ENCODE data around the gene APLF.

APLF gene

GRCh38 chr2:68467077-68467960 is at the start of gene APLF, which contains the start of gene FBXO48:
APLF (plus strand) TSS chr2:68467585; CDS start chr2:68467732, 147 bp downstream.
FBXO48 (minus strand) TSS chr2:68467294; CDS start chr2:68465145, 2,149 bp downstream.
- peak; percentile 97 to 98 for DNase-seq

- DNase-seq = no peak
These were observed 49.5 kb upstream of the APLF start for GRCh38 chr2:68417926-68418325.

- DNase-seq = no peak
These were observed 49.0 kb upstream of the APLF start for GRCh38 chr2:68418419-68418818.

- DNase-seq = no peak
These were observed 48.5 kb upstream of the APLF start for GRCh38 chr2:68418855-68419254.

GRCh38 chr2:68420254-68420910 is 47.0 kb upstream of the APLF start:
- no peak for DNase-seq

- DNase-seq = no peak
These were observed 43.3 kb upstream of the APLF start for GRCh38 chr2:68423966-68424650.

- DNase-seq = no peak
These were observed 41.9 kb upstream of the APLF start for GRCh38 chr2:68425503-68425902.

GRCh38 chr2:68426446-68426845 is 40.9 kb upstream of the APLF start:
- no peak for DNase-seq

GRCh38 chr2:68426848-68427579 is 40.4 kb upstream of the APLF start:
- DNase-seq = no peak

GRCh38 chr2:68428126-68428525 is 39.3 kb upstream of the APLF start:
- no peak for DNase-seq

GRCh38 chr2:68428746-68429145 is 38.6 kb upstream of the APLF start:
- DNase-seq = no peak

GRCh38 chr2:68429311-68429826 is 38.0 kb upstream of the APLF start:
- DNase-seq = no peak

GRCh38 chr2:68431316-68431972 is 35.9 kb upstream of the APLF start:
- no peak for DNase-seq

- DNase-seq = no peak
These were observed 34.4 kb upstream of the APLF start for GRCh38 chr2:68432696-68433658.

GRCh38 chr2:68434981-68435380 is 32.4 kb upstream of the APLF start:
- no peak for DNase-seq

GRCh38 chr2:68435615-68436014 is 31.8 kb upstream of the APLF start:
- no peak for DNase-seq

GRCh38 chr2:68436270-68436669 is 31.1 kb upstream of the APLF start:
- no peak for DNase-seq

GRCh38 chr2:68438455-68439303 is 28.7 kb upstream of the APLF start:
- no peak for DNase-seq

- peak; percentile 32 to 82 for DNase-seq
These were observed 26.0 kb upstream of the APLF start for GRCh38 chr2:68441179-68441993.
